Trophoblast cell (in vitro differentiated cells and primary cell): ENCODE data around the gene NINL.

ENCODE experiments used
- DNase-seq, 2 donors: peaks; one replicate each; pipeline ENCODE4 v3.0.0-alpha.2; 2016
- H2AFZ ChIP-seq: 2 replicates; pipeline ENCODE4 v1.6.1; 2013; ENCODE audit warnings: low read length, moderate library complexity, mild to moderate bottlenecking; ENCODE audit not compliant: insufficient read depth, poor library complexity
- H2AK5ac ChIP-seq: 2 replicates; pipeline ENCODE4 v1.6.1; 2013; ENCODE audit warnings: mild to moderate bottlenecking, low read length
- H2BK120ac ChIP-seq: 2 replicates; pipeline ENCODE4 v1.6.1; 2013; ENCODE audit warnings: low read length, mild to moderate bottlenecking, moderate library complexity; ENCODE audit not compliant: insufficient read depth, poor library complexity
- H2BK12ac ChIP-seq: 2 replicates; pipeline ENCODE4 v1.6.1; 2013; ENCODE audit warnings: mild to moderate bottlenecking, low read length, moderate library complexity
- H2BK5ac ChIP-seq: 2 replicates; pipeline ENCODE4 v1.6.1; 2013; ENCODE audit warnings: low read length, low read depth, moderate library complexity, mild to moderate bottlenecking; ENCODE audit not compliant: poor library complexity
- H3K14ac ChIP-seq: 2 replicates; pipeline ENCODE4 v1.6.1; 2013; ENCODE audit warnings: mild to moderate bottlenecking, low read length
- H3K18ac ChIP-seq: 2 replicates; pipeline ENCODE4 v1.6.1; 2013; ENCODE audit warnings: mild to moderate bottlenecking, low read length
- H3K23ac ChIP-seq: 2 replicates; pipeline ENCODE4 v1.6.1; 2013; ENCODE audit warnings: low read length
- H3K27ac ChIP-seq: 2 replicates; pipeline ENCODE4 v1.5.1; 2013; ENCODE audit warnings: low read depth, mild to moderate bottlenecking, inconsistent platforms, low read length, moderate library complexity
- H3K27me3 ChIP-seq: 2 replicates; pipeline ENCODE4 v1.6.1; 2013; ENCODE audit warnings: inconsistent platforms, mild to moderate bottlenecking, low read length, moderate library complexity; ENCODE audit not compliant: insufficient read depth
- H3K36me3 ChIP-seq, 2 experiments: 1 replicate in 1 of 2; 2 replicates in 1 of 2; pipeline ENCODE4 v1.6.1; 2013; ENCODE audit warnings: low read length in 2 of 2, mild to moderate bottlenecking in 2 of 2, moderate library complexity in 1 of 2; ENCODE audit not compliant: insufficient read depth in 2 of 2, control insufficient read depth in 1 of 2
- H3K4ac ChIP-seq: 2 replicates; pipeline ENCODE4 v1.6.1; 2013; ENCODE audit warnings: low read depth, mild to moderate bottlenecking, low read length, moderate library complexity
- H3K4me1 ChIP-seq, 2 experiments: 1 replicate in 1 of 2; 2 replicates in 1 of 2; pipeline ENCODE4 v1.6.1; 2013; ENCODE audit warnings: low read length in 2 of 2, mild to moderate bottlenecking in 2 of 2, moderate library complexity in 1 of 2; ENCODE audit not compliant: insufficient read depth in 2 of 2, control insufficient read depth in 1 of 2
- H3K4me2 ChIP-seq: 2 replicates; pipeline ENCODE4 v1.6.1; 2013; ENCODE audit warnings: inconsistent platforms, mild to moderate bottlenecking, low read length, moderate library complexity
- H3K4me3 ChIP-seq: 2 replicates; pipeline ENCODE4 v1.5.1; 2013; ENCODE audit warnings: mild to moderate bottlenecking, low read depth, low read length, inconsistent platforms
- H3K79me1 ChIP-seq: one replicate; pipeline ENCODE4 v1.6.1; 2013; ENCODE audit warnings: low read length
- H3K79me2 ChIP-seq: 2 replicates; pipeline ENCODE4 v1.6.1; 2013; ENCODE audit warnings: low read length, mild to moderate bottlenecking; ENCODE audit not compliant: control insufficient read depth, insufficient read depth, poor library complexity
- H3K9ac ChIP-seq: 2 replicates; pipeline ENCODE4 v1.6.1; 2013; ENCODE audit warnings: mild to moderate bottlenecking, low read length
- H3K9me3 ChIP-seq: 2 replicates; pipeline ENCODE4 v1.6.1; 2013; ENCODE audit warnings: low read depth, mild to moderate bottlenecking, control low read depth, inconsistent platforms, low read length; ENCODE audit not compliant: insufficient read depth
- H4K12ac ChIP-seq: 2 replicates; pipeline ENCODE4 v1.6.1; 2013; ENCODE audit warnings: low read depth, mild to moderate bottlenecking, low read length, moderate library complexity
- H4K8ac ChIP-seq: 2 replicates; pipeline ENCODE4 v1.6.1; 2013; ENCODE audit warnings: low read depth, mild to moderate bottlenecking, low read length, moderate library complexity
- H4K91ac ChIP-seq: one replicate; pipeline ENCODE4 v1.6.1; 2013; ENCODE audit warnings: low read depth, mild to moderate bottlenecking, low read length, moderate library complexity
- WGBS: extraction: QIAGEN DNeasy Blood & Tissue Kit; methylation state at CpG from one replicate; pipeline ENCODE4 v1.1.7; 2013; ENCODE audit warnings: missing lambda C conversion rate; ENCODE audit not compliant: insufficient read length, insufficient coverage; ENCODE audit errors: extremely low coverage; 5-methylcytosine and 5-hydroxymethylcytosine counted together

Gene NINL

DNA sequence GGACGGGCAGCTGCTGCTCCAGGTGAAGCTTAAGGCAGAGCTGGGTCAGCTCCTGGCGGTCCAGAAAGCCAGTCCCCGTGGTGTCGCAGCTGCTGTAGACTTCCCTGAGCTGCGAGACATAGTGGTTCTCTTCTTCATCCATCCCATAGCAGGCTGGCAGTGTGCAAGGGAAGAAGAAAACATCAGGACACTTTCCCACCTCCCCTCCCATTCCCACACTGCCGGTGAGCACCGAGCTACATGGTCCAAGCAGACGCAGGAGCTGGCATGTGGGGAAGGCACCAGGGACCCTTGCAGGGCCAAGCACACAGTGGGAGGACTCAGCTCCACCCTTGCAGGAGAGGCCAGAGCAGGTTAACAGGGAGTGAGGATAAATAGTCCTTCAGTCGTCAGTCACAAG is 58.9 kb downstream of the NINL start:
- Histone ChIP-seq H3K4me2 (no peak overlapping the region), H4K91ac (no peak overlapping the region), H2AK5ac (no peak overlapping the region), H3K79me1 (no peaks in the 10 kb centered on the region), H3K4me3 (no peak overlapping the region), H2AFZ (no peak overlapping the region), H3K79me2 (no peaks in the 10 kb centered on the region), H2BK5ac (no peak overlapping the region), H3K27ac (no peak overlapping the region), H3K36me3 (peaks cover 7 to 8% of the 10 kb centered on the region in 2 experiments), H3K27me3 (no peaks in the 10 kb centered on the region), H3K14ac (no peak overlapping the region), H3K9me3 (peaks cover under 1% of the 10 kb centered on the region), H4K8ac (no peak overlapping the region), H2BK12ac (no peak overlapping the region), H3K9ac (no peak overlapping the region), H4K12ac (no peak overlapping the region), H3K4ac (no peak overlapping the region), H3K4me1 (no peaks in the 10 kb centered on the region), H2BK120ac (no peak overlapping the region), H3K18ac (no peak overlapping the region), H3K23ac (no peak overlapping the region)
- no CpG with 5 or more reads among the region's 9 CpGs for whole genome bisulfite sequencing
- DNase-seq = no peak

DNA sequence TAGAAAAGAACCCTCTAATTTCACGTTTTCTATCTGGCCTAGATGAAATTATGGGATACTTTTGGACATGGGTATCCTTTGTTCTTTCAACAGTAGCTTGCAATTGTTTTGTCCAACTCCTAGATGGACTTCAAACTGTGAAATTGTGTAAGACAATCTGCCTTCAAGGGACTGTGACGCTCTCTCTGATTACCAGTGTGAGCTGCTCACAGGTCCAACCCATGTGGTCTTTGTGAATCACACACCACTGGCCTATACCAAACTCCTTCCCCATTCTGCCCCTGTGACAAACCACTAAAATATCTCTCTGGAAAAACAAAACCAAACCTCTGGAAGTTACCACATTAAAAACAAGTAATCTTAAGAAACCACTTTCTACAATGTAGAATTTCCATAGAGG is 59.5 kb downstream of the NINL start:
- Histone ChIP-seq H3K4ac (no peak overlapping the region), H2BK5ac (no peak overlapping the region), H4K91ac (no peak overlapping the region), H4K12ac (no peak overlapping the region), H4K8ac (no peak overlapping the region), H3K4me3 (no peak overlapping the region), H3K9me3 (no peaks in the 10 kb centered on the region), H3K4me1 (no peaks in the 10 kb centered on the region), H2AFZ (no peak overlapping the region), H2AK5ac (no peak overlapping the region), H3K14ac (no peak overlapping the region), H3K79me1 (no peaks in the 10 kb centered on the region), H3K9ac (no peak overlapping the region), H3K23ac (no peak overlapping the region), H3K79me2 (no peaks in the 10 kb centered on the region), H2BK120ac (no peak overlapping the region), H3K27me3 (no peaks in the 10 kb centered on the region), H3K36me3 (peaks cover 6 to 7% of the 10 kb centered on the region in 2 experiments), H3K18ac (no peak overlapping the region), H3K4me2 (no peak overlapping the region), H2BK12ac (no peak overlapping the region), H3K27ac (no peak overlapping the region)
- no CpG with 5 or more reads among the region's 2 CpGs for WGBS
- DNase-seq = peak in 1 of 2 donors; percentile 59

DNA sequence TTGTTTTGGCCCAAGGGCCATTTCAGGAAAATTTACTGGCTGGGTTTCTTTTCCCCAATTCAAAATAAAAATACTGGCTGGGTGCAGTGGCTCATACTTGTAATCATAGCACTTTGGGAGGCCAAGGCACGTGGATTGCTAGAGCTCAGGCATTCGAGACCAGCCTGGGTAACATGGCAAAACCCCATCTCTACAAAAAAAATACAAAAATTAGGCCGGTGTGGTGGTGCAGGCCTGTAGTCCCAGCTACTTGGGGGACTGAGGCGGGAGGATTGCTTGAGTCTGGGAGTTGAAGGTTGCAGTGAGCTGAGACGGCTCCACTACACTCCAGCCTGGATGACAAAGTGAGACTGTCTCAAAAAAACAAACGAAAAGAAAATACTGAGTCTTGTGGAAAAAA is 60.0 kb downstream of the NINL start:
- WGBS = no CpG with 5 or more reads among the region's 6 CpGs
- Histone ChIP-seq H3K23ac (no peak overlapping the region), H3K4me3 (no peak overlapping the region), H3K27me3 (no peaks in the 10 kb centered on the region), H3K9me3 (no peaks in the 10 kb centered on the region), H3K36me3 (peaks cover 6 to 7% of the 10 kb centered on the region in 2 experiments), H3K18ac (no peak overlapping the region), H2AK5ac (no peak overlapping the region), H3K4me2 (no peak overlapping the region), H2BK120ac (no peak overlapping the region), H2BK5ac (no peak overlapping the region), H2BK12ac (no peak overlapping the region), H2AFZ (no peak overlapping the region), H3K27ac (no peak overlapping the region), H4K91ac (no peak overlapping the region), H3K79me2 (no peaks in the 10 kb centered on the region), H3K79me1 (no peaks in the 10 kb centered on the region), H3K9ac (no peak overlapping the region), H3K4ac (no peak overlapping the region), H3K4me1 (no peaks in the 10 kb centered on the region), H4K8ac (no peak overlapping the region), H3K14ac (no peak overlapping the region), H4K12ac (no peak overlapping the region)
- DNase-seq = no peak

DNA sequence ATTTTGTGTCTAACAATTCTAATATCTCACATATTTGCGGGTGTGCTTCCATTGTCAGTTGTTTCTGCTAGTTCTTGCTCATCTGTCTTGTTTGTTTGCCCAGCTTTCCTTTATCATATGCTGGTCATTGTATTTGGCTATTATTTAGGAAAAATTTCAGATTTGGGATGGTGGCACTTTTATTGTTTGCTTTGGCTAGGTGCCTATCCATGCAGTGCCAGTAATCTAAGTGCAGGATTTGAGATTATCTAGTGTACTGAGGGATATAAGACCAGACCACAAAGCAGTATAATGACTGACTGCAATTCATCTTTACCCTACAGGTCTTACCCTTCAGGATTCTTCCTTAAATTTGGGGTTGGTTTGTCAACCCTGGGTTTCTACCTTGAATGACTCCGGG is 63.9 kb downstream of the NINL start:
- Histone ChIP-seq H3K4me1 (no peaks in the 10 kb centered on the region), H3K4ac (no peak overlapping the region), H4K8ac (no peak overlapping the region), H3K79me1 (no peaks in the 10 kb centered on the region), H3K23ac (no peak overlapping the region), H4K91ac (no peak overlapping the region), H2AK5ac (no peak overlapping the region), H2BK5ac (no peak overlapping the region), H2BK120ac (no peak overlapping the region), H3K27ac (no peak overlapping the region), H2AFZ (no peak overlapping the region), H3K9ac (no peak overlapping the region), H3K4me3 (no peak overlapping the region), H3K27me3 (no peaks in the 10 kb centered on the region), H3K18ac (no peak overlapping the region), H2BK12ac (no peak overlapping the region), H3K9me3 (peaks cover 7% of the 10 kb centered on the region), H3K14ac (no peak overlapping the region), H3K36me3 (peaks cover 16 to 17% of the 10 kb centered on the region in 2 experiments), H4K12ac (no peak overlapping the region), H3K4me2 (no peak overlapping the region), H3K79me2 (no peaks in the 10 kb centered on the region)
- DNase-seq = no peak
- WGBS = no CpG with 5 or more reads among the region's 2 CpGs
